NCI-H1694 treated with DMSO at 0.1 percent for 48 hours (cell line): Measurements from ENCODE around the gene C5AR2.
A peak's percentile ranks its signal among the peaks of the same experiment; 100 is the strongest.
"Not testable (repeated sequence)": the region's sequence is repeated elsewhere in the genome, so short reads cannot be mapped to it uniquely, and the experiment has no call there.

Source experiments
- DNase-seq: peaks from one replicate; lab custom pipeline; 2025; lab: John Stamatoyannopoulos, UW

The C5AR2 gene

DNA sequence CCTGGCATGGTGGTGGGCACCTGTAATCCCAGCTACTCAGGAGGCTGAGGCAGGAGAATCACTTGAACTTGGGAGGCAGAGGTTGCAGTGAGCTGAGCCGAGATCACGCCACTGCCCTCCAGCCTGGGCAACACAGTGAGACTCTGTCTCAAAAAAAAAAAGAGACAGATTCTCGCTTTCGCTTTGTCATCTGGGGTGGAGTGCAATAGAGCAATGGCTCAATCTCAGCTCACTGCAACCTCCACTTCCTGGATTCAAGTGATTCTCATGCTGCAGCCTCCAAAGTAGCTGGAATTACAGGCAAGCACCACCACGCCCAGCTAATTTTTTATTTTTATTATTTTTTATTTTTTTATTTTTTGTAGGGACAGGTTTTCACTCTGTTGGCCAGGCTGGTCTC lies 56.7 kb downstream of the C5AR2 start:
- not testable (repeated sequence) for DNase-seq

DNA sequence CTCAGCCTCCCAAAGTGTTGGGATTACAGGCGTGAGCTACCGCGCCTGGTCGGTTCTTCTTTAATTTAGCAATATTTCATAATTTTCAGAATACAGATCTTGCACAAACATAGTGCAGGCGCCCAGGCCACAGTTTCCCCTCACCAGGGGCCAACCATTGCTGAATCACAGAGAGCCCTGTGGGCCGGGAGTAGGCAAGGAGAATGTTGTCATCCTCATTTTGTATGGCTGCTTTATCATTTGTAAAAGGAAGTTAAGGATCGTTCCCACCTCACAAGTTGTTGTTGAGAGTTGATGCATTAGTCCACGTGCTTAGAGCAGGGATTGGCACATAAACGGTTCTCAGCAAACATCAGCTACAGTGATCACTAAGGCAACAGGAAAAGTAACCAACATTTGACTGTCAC lies 57.2 kb downstream of the C5AR2 start:
- DNase-seq, result no peak

DNA sequence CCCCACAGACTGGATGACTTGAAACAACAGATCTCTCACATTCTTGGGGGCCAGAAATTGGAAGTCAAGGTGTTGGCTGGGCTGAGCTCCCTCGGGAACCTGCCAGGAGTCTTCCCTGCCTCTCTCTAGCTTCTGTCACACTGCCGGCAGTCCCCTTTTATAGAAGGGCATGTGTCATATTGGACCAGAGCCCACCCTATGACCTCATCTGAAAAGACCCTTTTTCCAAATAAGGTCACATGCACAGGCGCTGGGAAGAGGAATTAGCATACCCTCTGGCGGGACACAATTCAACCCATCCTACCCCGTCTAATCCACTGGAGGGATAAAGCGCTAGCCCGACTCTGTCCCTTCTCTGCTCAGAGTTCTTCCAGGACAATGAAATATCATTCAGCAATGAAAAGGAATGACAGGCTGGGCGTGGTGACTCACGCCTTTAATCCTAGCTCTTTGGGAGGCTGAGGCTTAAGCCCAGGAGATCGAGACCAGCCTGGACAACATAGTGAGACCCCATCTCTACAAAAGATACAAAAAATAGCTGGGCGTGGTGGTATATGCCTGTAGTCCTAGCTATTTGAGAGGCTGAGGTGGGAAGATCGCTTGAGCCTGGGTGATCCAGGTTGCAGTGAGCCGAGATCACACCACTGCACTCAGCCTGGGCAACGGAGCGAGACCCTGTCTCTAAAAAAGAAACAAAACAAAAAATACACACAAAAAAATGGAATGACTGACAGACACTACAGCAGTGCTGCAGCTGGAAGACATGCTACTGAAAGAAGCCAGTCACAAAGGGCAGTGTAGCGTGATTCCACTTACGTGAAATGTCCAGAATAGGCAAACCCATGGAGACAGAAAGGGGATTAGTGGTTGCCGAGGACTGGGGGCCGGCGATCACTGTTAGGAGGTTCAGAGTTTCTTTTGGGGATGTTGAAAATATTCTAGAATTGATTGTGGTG lies 58.8 kb downstream of the C5AR2 start:
- peak; percentile 51 for DNase-seq

DNA sequence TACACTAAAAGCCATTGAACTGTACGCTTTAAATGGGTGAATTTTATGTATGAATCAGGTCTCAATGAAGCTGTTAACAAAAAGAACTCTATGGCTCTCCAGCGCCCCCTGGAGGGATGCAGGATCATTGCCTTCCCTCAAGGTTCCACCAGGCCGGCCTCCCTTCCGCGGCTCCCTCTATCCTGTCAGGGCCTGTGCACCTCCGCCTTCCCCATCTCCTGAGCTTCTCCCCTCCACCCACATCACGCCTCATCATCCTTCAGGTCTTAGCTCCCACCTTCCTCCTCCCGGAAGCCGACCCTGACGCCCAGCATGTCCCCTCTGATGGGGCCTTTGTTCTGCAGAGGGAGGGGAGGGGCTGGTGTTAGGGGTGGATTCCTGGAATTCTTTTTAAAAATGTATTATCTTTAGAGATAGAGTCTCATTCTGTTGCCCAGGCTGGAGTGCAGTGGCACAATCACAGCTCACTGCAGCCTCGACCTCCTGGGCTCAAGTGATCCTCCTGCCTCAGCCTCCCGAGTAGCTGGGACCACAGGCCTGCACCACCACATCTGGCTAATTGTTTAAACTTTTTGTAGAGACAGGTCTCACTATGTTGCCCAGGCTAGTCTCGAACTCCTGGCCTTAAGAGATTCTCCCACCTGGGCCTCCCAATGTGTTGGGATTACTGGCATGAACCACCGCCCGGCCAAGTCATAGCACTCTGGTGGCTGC lies 59.7 kb downstream of the C5AR2 start:
- DNase-seq, result peak; percentile 80
